NCI-H1105 (cell line): ENCODE measurements around the gene MCUB.
A peak's percentile ranks its signal among the peaks of the same experiment; 100 is the strongest.
"Not testable (repeated sequence)": the region's sequence is repeated elsewhere in the genome, so short reads cannot be mapped to it uniquely, and the experiment has no call there.

Source experiments
- DNase-seq: peaks from one replicate; lab custom pipeline; 2025; lab: John Stamatoyannopoulos, UW

The MCUB gene

GRCh38 chr4:109559983-109560686 is at the start of gene MCUB:
TSS of gene MCUB (plus strand) at chr4:109560246. CDS start at chr4:109560338, 92 bp downstream.
- peak; percentile 78 for DNase-seq

- no peak for DNase-seq
These were observed 49.4 kb upstream of the MCUB start for GRCh38 chr4:109510687-109511086.

GRCh38 chr4:109511414-109511813 is 48.6 kb upstream of the MCUB start:
- no peak for DNase-seq

- DNase-seq = not testable (repeated sequence)
These were observed 46.7 kb upstream of the MCUB start for GRCh38 chr4:109513368-109513767.

GRCh38 chr4:109532182-109532581 is 27.9 kb upstream of the MCUB start:
- no peak for DNase-seq

- no peak for DNase-seq
These were observed 14.6 kb upstream of the MCUB start for GRCh38 chr4:109545401-109545800.

- DNase-seq = no peak
These were observed 12.7 kb upstream of the MCUB start for GRCh38 chr4:109547394-109547793.

- no peak for DNase-seq
These were observed 11.4 kb upstream of the MCUB start for GRCh38 chr4:109548655-109549054.

GRCh38 chr4:109552237-109552636 is 7.8 kb upstream of the MCUB start:
- no peak for DNase-seq

GRCh38 chr4:109553130-109553529 is 6.9 kb upstream of the MCUB start:
- DNase-seq = no peak

- no peak for DNase-seq
These were observed 5.1 kb upstream of the MCUB start for GRCh38 chr4:109554971-109555370.

GRCh38 chr4:109557433-109557832 is 2.6 kb upstream of the MCUB start:
- no peak for DNase-seq

- not testable (repeated sequence) for DNase-seq
These were observed 2.0 kb upstream of the MCUB start for GRCh38 chr4:109558095-109558494.

GRCh38 chr4:109559625-109559982 is 442 bp upstream of the MCUB start:
- no peak for DNase-seq

- DNase-seq = no peak
These were observed 828 bp downstream of the MCUB start for GRCh38 chr4:109560687-109561461.

GRCh38 chr4:109562457-109563239 is 2.6 kb downstream of the MCUB start:
- DNase-seq = no peak

- DNase-seq = no peak
These were observed 11.4 kb downstream of the MCUB start for GRCh38 chr4:109571494-109571893.

GRCh38 chr4:109572154-109572553 is 12.1 kb downstream of the MCUB start:
- DNase-seq = no peak

GRCh38 chr4:109574443-109574850 is 14.4 kb downstream of the MCUB start:
- no peak for DNase-seq

- DNase-seq = peak; percentile 26
These were observed 15.1 kb downstream of the MCUB start for GRCh38 chr4:109574931-109575804.

- DNase-seq = peak; percentile 51
These were observed 16.4 kb downstream of the MCUB start for GRCh38 chr4:109576462-109576861.

- DNase-seq = no peak
These were observed 18.8 kb downstream of the MCUB start for GRCh38 chr4:109578846-109579245.
